Astrocyte of the cerebellum (primary cell): ENCODE measurements around the gene RSPH10B.
A peak's percentile ranks its signal among the peaks of the same experiment; 100 is the strongest.
"Not testable (repeated sequence)": the region's sequence is repeated elsewhere in the genome, so short reads cannot be mapped to it uniquely, and the experiment has no call there.

Experiments
- DNase-seq: peaks from one replicate; pipeline ENCODE4 v3.0.0-alpha.2; 2011; ENCODE audit warnings: low read depth
- H3K4me3 ChIP-seq: 2 replicates; pipeline ENCODE4 v1.5.1; 2011; ENCODE audit warnings: mild to moderate bottlenecking, low read depth, low read length, moderate library complexity
- CTCF ChIP-seq: IDR thresholded peaks from 2 replicates; pipeline ENCODE4 v1.5.1; 2012; ENCODE audit warnings: low read length, low read depth, moderate library complexity, mild to moderate bottlenecking; ENCODE audit errors: missing control alignments
- in situ Hi-C: cut with HindIII; loops from 2 replicates; pipeline ENCODE4 v1.10.0; 2017; ENCODE audit warnings: low sequenced_read_pairs

RSPH10B gene

GRCh38 chr7:5908835-5909234 lies 61.7 kb downstream of the RSPH10B start:
- in situ Hi-C loops, H3K4me3 ChIP-seq, DNase-seq: not testable (repeated sequence)

- H3K4me3 ChIP-seq, in situ Hi-C loops, DNase-seq: not testable (repeated sequence)
Measured at GRCh38 chr7:5904726-5905125, 65.8 kb downstream of the RSPH10B start.

GRCh38 chr7:5903002-5903401 lies 67.5 kb downstream of the RSPH10B start:
- H3K4me3 ChIP-seq, in situ Hi-C loops, DNase-seq: not testable (repeated sequence)

GRCh38 chr7:5898480-5899224 lies 71.8 kb downstream of the RSPH10B start, which contains the start of gene CCZ1:
TSS of gene CCZ1 (plus strand) at chr7:5898733. CDS start at chr7:5898800, 67 bp downstream.
- DNase-seq, in situ Hi-C loops: not testable (repeated sequence)
- H3K4me3 ChIP-seq, result peak within 1 kb of the TSS; percentile 42

GRCh38 chr7:5897369-5897919 lies 73.0 kb downstream of the RSPH10B start:
- DNase-seq, in situ Hi-C loops, H3K4me3 ChIP-seq: not testable (repeated sequence)

- no peak overlapping the region for H3K4me3 ChIP-seq
- DNase-seq, result no peak
- no peak for TF ChIP-seq CTCF
- in situ Hi-C loops, result no loop called here
Measured at GRCh38 chr7:5892498-5892897, 78.0 kb downstream of the RSPH10B start.

- in situ Hi-C loops, DNase-seq, H3K4me3 ChIP-seq: not testable (repeated sequence)
Measured at GRCh38 chr7:5890244-5890643, 80.2 kb downstream of the RSPH10B start.

GRCh38 chr7:5888021-5888420 lies 82.5 kb downstream of the RSPH10B start:
- in situ Hi-C loops, H3K4me3 ChIP-seq, DNase-seq: not testable (repeated sequence)

GRCh38 chr7:5884431-5884830 lies 86.1 kb downstream of the RSPH10B start:
- H3K4me3 ChIP-seq, DNase-seq, in situ Hi-C loops: not testable (repeated sequence)

- DNase-seq, H3K4me3 ChIP-seq, in situ Hi-C loops: not testable (repeated sequence)
Measured at GRCh38 chr7:5880106-5880505, 90.4 kb downstream of the RSPH10B start.

GRCh38 chr7:5879591-5879990 lies 90.9 kb downstream of the RSPH10B start:
- DNase-seq, H3K4me3 ChIP-seq, in situ Hi-C loops: not testable (repeated sequence)
